Neural progenitor cell (in vitro differentiated cells): Measurements from ENCODE around the gene EPHB2.

Experiments
- EZH2 ChIP-seq: fragments of 200-600 bp; sonication (generic); IDR thresholded peaks from 2 replicates; pipeline ENCODE4 v1.6.1; 2017; ENCODE audit warnings: antibody characterized with exemption, mild to moderate bottlenecking, moderate library complexity
- EZH2phosphoT487 ChIP-seq: fragments of 200-600 bp; sonication (generic); IDR thresholded peaks from 2 replicates; pipeline ENCODE4 v1.6.1; 2017; ENCODE audit warnings: antibody characterized with exemption
- TF ChIP-seq, protein P1 (sequence below): fragments of 200-600 bp; sonication (generic); IDR thresholded peaks from 2 replicates; pipeline ENCODE4 v1.5.1; 2017; ENCODE audit warnings: antibody characterized with exemption, mild to moderate bottlenecking

DNA sequence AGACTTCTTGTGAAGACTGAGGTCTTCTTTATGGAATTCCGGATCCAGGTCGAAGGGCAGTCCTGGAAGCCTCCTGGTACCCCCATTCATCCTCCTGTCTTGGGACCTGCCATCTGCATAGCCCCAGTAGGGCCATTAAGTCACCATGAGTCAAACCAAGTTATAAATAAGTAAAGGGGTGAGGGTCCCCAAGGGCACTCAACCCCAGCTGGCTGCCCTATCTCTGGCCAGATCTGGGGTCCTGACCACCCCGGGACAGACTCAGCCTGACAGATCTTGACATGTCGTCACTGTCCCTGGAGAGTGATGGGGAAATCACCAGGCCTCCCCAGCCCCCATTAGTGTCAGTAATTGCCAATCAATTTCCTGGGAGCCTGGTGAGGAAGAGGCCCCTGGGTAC lies 108.7 kb downstream of the EPHB2 start:
- TF ChIP-seq, protein P1, sequence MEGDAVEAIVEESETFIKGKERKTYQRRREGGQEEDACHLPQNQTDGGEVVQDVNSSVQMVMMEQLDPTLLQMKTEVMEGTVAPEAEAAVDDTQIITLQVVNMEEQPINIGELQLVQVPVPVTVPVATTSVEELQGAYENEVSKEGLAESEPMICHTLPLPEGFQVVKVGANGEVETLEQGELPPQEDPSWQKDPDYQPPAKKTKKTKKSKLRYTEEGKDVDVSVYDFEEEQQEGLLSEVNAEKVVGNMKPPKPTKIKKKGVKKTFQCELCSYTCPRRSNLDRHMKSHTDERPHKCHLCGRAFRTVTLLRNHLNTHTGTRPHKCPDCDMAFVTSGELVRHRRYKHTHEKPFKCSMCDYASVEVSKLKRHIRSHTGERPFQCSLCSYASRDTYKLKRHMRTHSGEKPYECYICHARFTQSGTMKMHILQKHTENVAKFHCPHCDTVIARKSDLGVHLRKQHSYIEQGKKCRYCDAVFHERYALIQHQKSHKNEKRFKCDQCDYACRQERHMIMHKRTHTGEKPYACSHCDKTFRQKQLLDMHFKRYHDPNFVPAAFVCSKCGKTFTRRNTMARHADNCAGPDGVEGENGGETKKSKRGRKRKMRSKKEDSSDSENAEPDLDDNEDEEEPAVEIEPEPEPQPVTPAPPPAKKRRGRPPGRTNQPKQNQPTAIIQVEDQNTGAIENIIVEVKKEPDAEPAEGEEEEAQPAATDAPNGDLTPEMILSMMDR, result no peak
- TF ChIP-seq EZH2phosphoT487 (no peak), EZH2 (no peak)
